IMR-90 (cell line): Measurements from ENCODE around the gene FOXL2NB. TPM values are rescaled to one million over a fixed set of nuclear protein-coding genes. Genes with fewer than 3 reads are reported as not detected.

Experiments used
- ATAC-seq: fragments of 200-7000 bp; cut with Tn5 transposase; 2 replicates; pipeline ENCODE4 v1.9.1; 2020; ENCODE audit warnings: low read depth, mild to moderate bottlenecking, moderate library complexity
- BruUV-seq: library from RNA; stranded (reverse); fragments of 400-500 nt; replicated peaks from 2 replicates; lab custom pipeline; 2021; lab: Mats Ljungman, UMichigan
- CTCF ChIA-PET: fragments of 300-600 bp; formaldehyde crosslinking; extraction: SDS; loops from one replicate; lab custom pipeline; 2021; ENCODE audit warnings: antibody characterized with exemption; lab: Yijun Ruan, JAX
- POLR2A ChIA-PET: fragments of 300-600 bp; sonication (Branson Sonifier 250); formaldehyde crosslinking; loops from one replicate; lab custom pipeline; 2022; ENCODE audit warnings: antibody characterized with exemption; ENCODE audit not compliant: unreplicated experiment; lab: Charles Lee
- DNase-seq: peaks from one replicate; pipeline ENCODE4 v3.0.0; 2013
- H2AFZ ChIP-seq: replicated peaks from 2 replicates; pipeline ENCODE3; 2013; ENCODE audit warnings: low read length, mild to moderate bottlenecking; ENCODE audit not compliant: poor library complexity
- H2AK5ac ChIP-seq: 2 replicates; pipeline ENCODE4 v1.6.1; 2013; ENCODE audit warnings: low read depth, low read length, inconsistent platforms
- H2AK9ac ChIP-seq: replicated peaks from 2 replicates; pipeline ENCODE3; 2013; ENCODE audit warnings: mild to moderate bottlenecking, low read depth, low read length, moderate library complexity; ENCODE audit not compliant: poor library complexity
- H2BK120ac ChIP-seq: 2 replicates; pipeline ENCODE4 v1.6.1; 2013; ENCODE audit warnings: low read depth, low read length, inconsistent platforms
- H2BK15ac ChIP-seq: 3 replicates; pipeline ENCODE4 v1.6.1; 2013; ENCODE audit warnings: low read depth, low read length, inconsistent platforms
- H2BK20ac ChIP-seq: 2 replicates; pipeline ENCODE4 v1.6.1; 2013; ENCODE audit warnings: low read depth, mild to moderate bottlenecking, inconsistent platforms, low read length, moderate library complexity
- H2BK5ac ChIP-seq: 2 replicates; pipeline ENCODE4 v1.6.1; 2013; ENCODE audit warnings: mild to moderate bottlenecking, low read depth, low read length, inconsistent platforms; ENCODE audit not compliant: poor library complexity, severe bottlenecking
- H3K14ac ChIP-seq: replicated peaks from 2 replicates; pipeline ENCODE4 v1.6.1; 2013; ENCODE audit warnings: low read depth, low read length, inconsistent platforms
- H3K18ac ChIP-seq: 2 replicates; pipeline ENCODE4 v1.6.1; 2013; ENCODE audit warnings: low read depth, low read length, control low read depth
- H3K23ac ChIP-seq: 2 replicates; pipeline ENCODE4 v1.6.1; 2013; ENCODE audit warnings: low read depth, low read length, inconsistent platforms
- H3K27ac ChIP-seq: 2 replicates; pipeline ENCODE4 v1.5.1; 2013; ENCODE audit warnings: mild to moderate bottlenecking, control low read depth, low read length; ENCODE audit not compliant: insufficient read depth
- H3K27me3 ChIP-seq: 2 replicates; pipeline ENCODE4 v1.6.1; 2013; ENCODE audit warnings: low read length; ENCODE audit not compliant: control insufficient read depth, insufficient read depth
- H3K36me3 ChIP-seq: 2 replicates; pipeline ENCODE4 v1.6.1; 2013; ENCODE audit warnings: low read length, mixed read lengths; ENCODE audit not compliant: control insufficient read depth, insufficient read depth
- H3K4ac ChIP-seq: 2 replicates; pipeline ENCODE4 v1.6.1; 2013; ENCODE audit warnings: low read depth, low read length, inconsistent platforms
- H3K4me1 ChIP-seq: 2 replicates; pipeline ENCODE4 v1.6.1; 2013; ENCODE audit warnings: low read length, mixed read lengths; ENCODE audit not compliant: control insufficient read depth, insufficient read depth
- H3K4me2 ChIP-seq: 2 replicates; pipeline ENCODE4 v1.6.1; 2013; ENCODE audit warnings: low read depth, mild to moderate bottlenecking, control low read depth, low read length, moderate library complexity
- H3K4me3 ChIP-seq: 2 replicates; pipeline ENCODE4 v1.5.1; 2013; ENCODE audit warnings: low read depth, mild to moderate bottlenecking, control low read depth, low read length, moderate library complexity; ENCODE audit not compliant: insufficient read depth
- H3K56ac ChIP-seq: 2 replicates; pipeline ENCODE4 v1.6.1; 2013; ENCODE audit warnings: low read length, inconsistent platforms; ENCODE audit not compliant: insufficient read depth; ENCODE audit errors: extremely low read depth
- H3K79me1 ChIP-seq, 2 experiments: 2 replicates each; pipeline ENCODE4 v1.6.1; 2013; ENCODE audit warnings: low read length in 2 of 2, inconsistent platforms in 1 of 2, low read depth in 1 of 2
- H3K9ac ChIP-seq: 2 replicates; pipeline ENCODE4 v1.6.1; 2013; ENCODE audit warnings: low read depth, low read length, control low read depth
- H3K9me1 ChIP-seq: 2 replicates; pipeline ENCODE4 v1.6.1; 2013; ENCODE audit warnings: low read length, inconsistent platforms; ENCODE audit not compliant: insufficient read depth
- H3K9me3 ChIP-seq: 2 replicates; pipeline ENCODE4 v1.6.1; 2013; ENCODE audit warnings: low read length; ENCODE audit not compliant: control insufficient read depth, insufficient read depth
- H4K20me1 ChIP-seq: 2 replicates; pipeline ENCODE4 v1.6.1; 2013; ENCODE audit warnings: low read length, inconsistent platforms; ENCODE audit not compliant: insufficient read depth
- H4K5ac ChIP-seq: 2 replicates; pipeline ENCODE4 v1.6.1; 2013; ENCODE audit warnings: mild to moderate bottlenecking, low read depth, low read length, control low read depth
- H4K8ac ChIP-seq, 2 experiments: 2 replicates each; pipeline ENCODE4 v1.6.1; 2013; ENCODE audit warnings: low read depth in 2 of 2, low read length in 2 of 2, control low read depth in 1 of 2, inconsistent platforms in 1 of 2
- H4K91ac ChIP-seq: 2 replicates; pipeline ENCODE4 v1.6.1; 2013; ENCODE audit warnings: low read depth, low read length, inconsistent platforms; ENCODE audit not compliant: insufficient read depth
- BHLHE40 ChIP-seq: fragments of 150-350 bp; IDR thresholded peaks from 2 replicates; pipeline ENCODE4 v1.6.1; 2016; ENCODE audit warnings: mild to moderate bottlenecking, low read depth, low read length
- CEBPB ChIP-seq: IDR thresholded peaks from 2 replicates; pipeline ENCODE4 v1.6.1; 2012; ENCODE audit warnings: low read depth, low read length, improper control_type of control experiment
- CHD1 ChIP-seq: IDR thresholded peaks from 2 replicates; pipeline ENCODE4 v1.6.1; 2012; ENCODE audit warnings: low read depth, low read length, improper control_type of control experiment
- CTCF ChIP-seq: conservative IDR thresholded peaks from 2 replicates; pipeline ENCODE4 v1.5.1; 2012; ENCODE audit warnings: mild to moderate bottlenecking, low read depth, low read length, improper control_type of control experiment
- ELK1 ChIP-seq: fragments of 150-350 bp; IDR thresholded peaks from 2 replicates; pipeline ENCODE4 v1.6.1; 2016; ENCODE audit warnings: low read depth, mild to moderate bottlenecking, low read length, moderate library complexity, borderline replicate concordance
- FOS ChIP-seq: fragments of 150-350 bp; IDR thresholded peaks from 2 replicates; pipeline ENCODE4 v1.6.1; 2016; ENCODE audit warnings: low read depth, low read length
- MAFK ChIP-seq: IDR thresholded peaks from 2 replicates; pipeline ENCODE4 v1.6.1; 2012; ENCODE audit warnings: low read depth, low read length, improper control_type of control experiment
- MAZ ChIP-seq: IDR thresholded peaks from 2 replicates; pipeline ENCODE4 v1.6.1; 2012; ENCODE audit warnings: low read depth, mild to moderate bottlenecking, low read length, improper control_type of control experiment, moderate library complexity, borderline replicate concordance
- MXI1 ChIP-seq: IDR thresholded peaks from 2 replicates; pipeline ENCODE4 v1.6.1; 2012; ENCODE audit warnings: low read depth, mild to moderate bottlenecking, low read length, moderate library complexity, borderline replicate concordance
- NFE2L2 ChIP-seq: fragments of 150-350 bp; IDR thresholded peaks from 2 replicates; pipeline ENCODE4 v1.6.1; 2016; ENCODE audit warnings: low read depth, mild to moderate bottlenecking, low read length
- POLR2A ChIP-seq: IDR thresholded peaks from 2 replicates; pipeline ENCODE4 v1.6.1; 2012; ENCODE audit warnings: mild to moderate bottlenecking, low read depth, low read length
- RAD21 ChIP-seq: IDR thresholded peaks from 2 replicates; pipeline ENCODE4 v1.6.1; 2012; ENCODE audit warnings: low read length, improper control_type of control experiment
- RCOR1 ChIP-seq: IDR thresholded peaks from 2 replicates; pipeline ENCODE4 v1.6.1; 2012; ENCODE audit warnings: mild to moderate bottlenecking, low read length, improper control_type of control experiment; ENCODE audit not compliant: insufficient replicate concordance
- RFX5 ChIP-seq: IDR thresholded peaks from 2 replicates; pipeline ENCODE4 v1.8.0; 2012; ENCODE audit warnings: low read depth, mild to moderate bottlenecking, low read length, moderate library complexity
- SMC3 ChIP-seq: fragments of 150-350 bp; IDR thresholded peaks from 2 replicates; pipeline ENCODE4 v1.6.1; 2016; ENCODE audit warnings: low read depth, mild to moderate bottlenecking, antibody characterized with exemption, low read length, moderate library complexity
- USF2 ChIP-seq: fragments of 150-350 bp; IDR thresholded peaks from 2 replicates; pipeline ENCODE4 v1.6.1; 2017; ENCODE audit warnings: mild to moderate bottlenecking, antibody characterized with exemption, low read length, low read depth
- WGBS, 2 experiments: methylation state at CpG; one replicate each; pipeline versions ENCODE4 v1.1.5 to v1.1.7; 2013; ENCODE audit warnings: missing lambda C conversion rate in 2 of 2; ENCODE audit not compliant: insufficient read length in 1 of 2; ENCODE audit errors: extremely low coverage in 2 of 2; 5-methylcytosine and 5-hydroxymethylcytosine counted together
- dilution Hi-C: fragments of 300-500 bp; cut with HindIII; formaldehyde crosslinking; loops from one replicate; pipeline ENCODE4 v1.14.3; 2018; ENCODE audit warnings: low sequenced_read_pairs; ENCODE audit not compliant: unreplicated experiment
- in situ Hi-C: fragments of 300-500 bp; cut with MboI; formaldehyde crosslinking; loops from 3 replicates; pipeline ENCODE4 v1.14.3; 2019; ENCODE audit warnings: low sequenced_read_pairs, inconsistent platforms, mixed read lengths
- intact Hi-C: fragments of 100-400 bp; cut with micrococcal nuclease; formaldehyde crosslinking; loops from 2 replicates; pipeline ENCODE4 v1.10.0; 2022
- polyA plus RNA-seq, 3 experiments: library from polyadenylated mRNA; depleted of rRNA; stranded (reverse); fragments of >200 nt; gene quantifications; 2 replicates each; pipeline ENCODE4 v1.2.3, GENCODE V29; 2012; ENCODE audit warnings: low replicate concordance in 1 of 3
- total RNA-seq: library from RNA; depleted of rRNA; stranded (reverse); fragments of >200 nt; gene quantifications from 2 replicates; pipeline ENCODE4 v1.2.3, GENCODE V29; 2012

The FOXL2NB gene
- total and polyA plus RNA-seq, 2 of the 4 experiments (the other 2 are of a cell fraction): under 0.01 to 0.05 TPM

- BruUV-seq: no TSS peak
- POLR2A ChIA-PET: no interaction called here
Observed at GRCh38 chr3:138911621-138912020, 35.4 kb upstream of the FOXL2NB start.

More at GRCh38 chr3:138911621-138912020, 35.4 kb upstream of the FOXL2NB start:
- Histone ChIP-seq H3K4me2 (no peak overlapping the region), H3K56ac (no peak overlapping the region), H2BK5ac (no peak overlapping the region), H3K9me1 (peaks cover 5% of the 10 kb centered on the region), H3K4me1 (peaks cover 4% of the 10 kb centered on the region), H3K4ac (no peak overlapping the region), H2AK5ac (no peak overlapping the region), H3K27ac (no peak overlapping the region), H2BK20ac (no peak overlapping the region), H4K5ac (no peak overlapping the region), H2AK9ac (no peak overlapping the region), H3K4me3 (no peak overlapping the region), H3K79me1 (peaks cover 0 to 4% of the 10 kb centered on the region in 2 experiments; a peak in 1 of 4 replicates), H3K14ac (no peak overlapping the region), H3K9ac (no peak overlapping the region), H2BK15ac (no peak overlapping the region), H4K91ac (no peak overlapping the region), H3K18ac (no peak overlapping the region), H4K8ac (no peak overlapping the region), H3K9me3 (no peaks in the 10 kb centered on the region), H2BK120ac (no peak overlapping the region), H3K23ac (no peak overlapping the region), H3K27me3 (no peaks in the 10 kb centered on the region), H3K36me3 (no peaks in the 10 kb centered on the region), H4K20me1 (no peaks in the 10 kb centered on the region), H2AFZ (no peak overlapping the region)
- no peak for ATAC-seq
- WGBS, 2 experiments: no CpG with 5 or more reads among the region's 1 CpG
- DNase-seq: no peak
- in situ Hi-C loops: no loop called here
- dilution Hi-C loops: no loop called here
- intact Hi-C loops: no loop called here
- TF ChIP-seq RCOR1: no peak
- TF ChIP-seq USF2: no peak
- no peak for TF ChIP-seq CEBPB
- no peak for TF ChIP-seq CTCF
- no peak for TF ChIP-seq FOS
- no peak for TF ChIP-seq MAFK
- TF ChIP-seq SMC3: no peak
- TF ChIP-seq ELK1: no peak
- TF ChIP-seq MXI1: no peak
- no peak for TF ChIP-seq NFE2L2
- no peak for TF ChIP-seq MAZ
- TF ChIP-seq POLR2A: no peak
- TF ChIP-seq RFX5: no peak
- TF ChIP-seq RAD21: no peak
- no peak for TF ChIP-seq CHD1
- no peak for TF ChIP-seq BHLHE40
- CTCF ChIA-PET: interaction anchor here (0.7 to 1.1 kb wide), 2 partner anchors 13 to 148 kb away, joined by 3 read pairs; no protein-coding TSS in a partner anchor
